Heart left ventricle (tissue), 13 donors: ENCODE results near the gene MYL11.

Experiments
- CTCF ChIP-seq, 12 donors: fragments of 200-600 bp; sonication (generic) in 4 of 12; IDR thresholded peaks; one replicate each; pipeline versions ENCODE4 v1.5.0 to v1.8.0; 2018 to 2022; ENCODE audit warnings: antibody characterized with exemption in 12 of 12, mild to moderate bottlenecking in 5 of 12
- POLR2A ChIP-seq, 2 donors: fragments of 450-650 bp; IDR thresholded peaks; one replicate each; pipeline ENCODE4 v1.6.1; 2017; ENCODE audit warnings: antibody characterized with exemption in 2 of 2, mild to moderate bottlenecking in 2 of 2, moderate library complexity in 2 of 2
- donor health status: ischemic (EF 13 %, LVEDD 7.1; RV severe dilation, severe dysfunction).
- donor health status: DM: no; HTN: yes; CAD: no.
- donor health status: DM: no; HTN: no; CAD: no.
- donor health status: ischemic (EF 25% LVEDD 6.9; RV normal size, moderate dysfunction).
- donor health status: ischemic (EF 25% LVEDD 5.7; RV mildly dilated, moderate dysfunction).
- donor health status: ischemic (EF 35%, LVEDD 5.7; RV mildly dilated, moderate dysfunction).
- donor health status: nonischemic (EF 11% LVEDD 7.7; RV severe dilation, severe dysfunction).
- donor health status: DM: yes; HTN: yes; CAD: no.
- donor health status: PGD.
- donor health status: ischemic (EF 29% LVEDD 5.4; RV normal size, mild dysfunction).
- donor health status: nonischemic (EF 23%, LVEDD 6.1; RV moderate dilation, normal function).

GRCh38 chr16:30378236-30379157 is 3.9 kb downstream of the MYL11 start:
- TF ChIP-seq CTCF (IDR thresholded peaks at IDR 0.05) (peak in 5 of 12 donors; percentile 6 to 39 (median 25)), POLR2A (IDR thresholded peaks at IDR 0.05) (peak in 1 of 2 donors; percentile 86)
